H1 (cell line): ENCODE results near the gene MARK4. TPM values are rescaled to one million over a fixed set of nuclear protein-coding genes. Genes with fewer than 3 reads are reported as not detected.

Experiments
- BACH1 ChIP-seq: IDR thresholded peaks from 2 replicates; pipeline ENCODE4 v1.6.1; 2012; ENCODE audit warnings: low read length, improper control_type of control experiment
- CHD7 ChIP-seq: fragments of 300-600 bp; sonication (generic); IDR thresholded peaks from 2 replicates; pipeline ENCODE4 v1.7.1; 2012; ENCODE audit warnings: low read length, moderate library complexity, mild to moderate bottlenecking, inconsistent platforms; ENCODE audit not compliant: insufficient replicate concordance
- CTCF ChIP-seq, 3 experiments: IDR thresholded peaks; 1 replicate in 2 of 3; 2 replicates in 1 of 3; pipeline versions ENCODE4 v1.5.1 to v1.6.1; 2011; ENCODE audit warnings: low read length in 3 of 3, mild to moderate bottlenecking in 3 of 3, inconsistent platforms in 2 of 3, low read depth in 1 of 3, moderate library complexity in 1 of 3; ENCODE audit not compliant: insufficient read depth in 1 of 3; ENCODE audit errors: control extremely low read depth in 1 of 3
- FOSL1 ChIP-seq: IDR thresholded peaks from 2 replicates; pipeline ENCODE4 v1.6.1; 2011; ENCODE audit warnings: mild to moderate bottlenecking, low read depth, low read length, moderate library complexity; ENCODE audit not compliant: insufficient read depth
- NANOG ChIP-seq: IDR thresholded peaks from 2 replicates; pipeline ENCODE4 v1.6.1; 2011; ENCODE audit warnings: low read length, low read depth, mild to moderate bottlenecking, inconsistent platforms; ENCODE audit not compliant: insufficient read depth, poor library complexity, severe bottlenecking
- RXRA ChIP-seq: IDR thresholded peaks from 2 replicates; pipeline ENCODE4 v1.6.1; 2011; ENCODE audit warnings: low read depth, mild to moderate bottlenecking, low read length, moderate library complexity; ENCODE audit not compliant: insufficient read depth
- SIX5 ChIP-seq: IDR thresholded peaks from 2 replicates; pipeline ENCODE4 v1.6.1; 2011; ENCODE audit warnings: mild to moderate bottlenecking, low read depth, low read length
- SP1 ChIP-seq: IDR thresholded peaks from 2 replicates; pipeline ENCODE4 v1.6.1; 2011; ENCODE audit warnings: low read depth, low read length
- SP4 ChIP-seq: IDR thresholded peaks from 2 replicates; pipeline ENCODE4 v1.6.1; 2012; ENCODE audit warnings: low read length, inconsistent platforms
- polyA plus RNA-seq, 7 experiments: library from polyadenylated mRNA; depleted of rRNA in 3 of 7; stranded (reverse) in 5 of 7; unstranded in 2 of 7; fragments of >200 nt in 5 of 7; fragments of 200-250 nt in 2 of 7; gene quantifications; 1 replicate in 5 of 7; 2 replicates in 1 of 7; 4 replicates in 1 of 7; pipeline versions ENCODE4 v1.2.1 to v1.2.3, GENCODE V29; 2011 to 2013; ENCODE audit warnings: missing spikeins in 2 of 7, mixed read lengths in 2 of 7
- total RNA-seq: library from RNA; stranded (reverse); fragmentation: NEBNext Ultra II Directional; extraction: Animal tissue kit (Norgen Biotek cat#: 25700); gene quantifications from 2 replicates; pipeline ENCODE4 v1.2.1, GENCODE V29; 2021

Gene MARK4
- total and polyA plus RNA-seq, 2 of the 8 experiments (the other 6 are each of a cell fraction or from before 2014, with no cell fraction given) = 12.3 to 49.8 TPM

- TF ChIP-seq CHD7 (no peak), CTCF (IDR thresholded peaks at IDR 0.05; ENCODE audit: control extremely low read depth in 1 of 3, insufficient read depth in 1 of 3, low read depth in 1 of 3, low read length in 3 of 3) (no peak), BACH1 (no peak), SP4 (no peak), SP1 (no peak), NANOG (no peak), FOSL1 (no peak), RXRA (no peak), SIX5 (no peak)
These were observed 85.7 kb downstream of the MARK4 start (continued) for GRCh38 chr19:45336696-45337251.
